ENCODE data around the gene NAA80. TPM values are rescaled to one million over a fixed set of nuclear protein-coding genes. Genes with fewer than 3 reads are reported as not detected.

The NAA80 gene
- total RNA-seq, 1 experiment from 2014 or later, result 8.7 TPM

DNA sequence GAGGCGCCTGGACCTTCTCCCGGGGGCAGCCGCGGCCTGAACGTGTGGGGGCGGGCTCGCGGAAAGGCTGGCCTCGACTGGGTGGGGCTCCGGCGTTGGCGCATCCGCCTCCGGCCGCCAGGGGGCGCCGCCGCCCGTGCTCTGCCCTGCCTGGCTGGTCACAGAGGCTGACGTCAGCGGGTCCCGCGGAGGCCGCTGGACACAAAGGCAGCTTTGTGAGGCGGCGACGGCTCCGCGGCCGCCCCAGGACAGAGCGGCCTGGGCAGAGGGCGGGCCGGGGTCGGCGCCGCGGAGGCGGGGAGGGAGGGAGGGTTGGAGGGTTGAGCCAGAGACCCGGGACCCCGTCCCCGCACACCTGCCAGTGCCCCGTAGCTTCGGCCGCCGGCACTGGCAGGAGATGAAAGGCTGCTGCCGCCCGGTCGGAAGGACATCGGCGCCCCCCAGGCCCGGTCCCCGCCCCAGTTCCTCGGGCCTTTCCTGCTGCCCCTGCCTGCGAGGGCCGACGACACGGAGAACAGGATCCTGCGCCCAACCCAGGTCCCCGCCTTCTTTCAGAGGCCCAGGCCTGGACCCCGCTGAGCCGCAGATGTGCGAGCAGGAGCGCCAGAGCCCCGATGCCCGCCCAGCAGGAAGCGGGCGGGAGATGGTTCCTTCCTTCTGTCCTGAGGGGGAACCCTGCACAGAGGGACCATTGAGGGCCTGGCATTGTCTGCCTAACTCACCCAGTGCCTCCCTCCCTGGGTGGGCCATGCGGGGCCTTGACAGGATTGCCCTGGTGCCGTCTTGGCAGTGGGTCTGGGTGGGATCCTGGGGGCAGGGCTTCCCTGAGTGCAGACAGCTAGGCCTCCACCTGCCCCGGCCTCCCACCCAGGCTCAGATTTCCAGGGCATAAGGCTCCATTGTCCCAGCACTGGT lies 38.9 kb downstream of the NAA80 start:
- intact Hi-C loops (cut with micrococcal nuclease), result loop anchor here (1.0 kb wide), 2 partner anchors 8 to 13 kb away; no protein-coding TSS in a partner anchor
- H3K79me2 ChIP-seq (ENCODE audit: low read length), result no peaks in the 10 kb centered on the region
- peak; percentile 83 for ATAC-seq
- POLR2A ChIA-PET (ENCODE audit: unreplicated experiment), result interaction anchor here (0.6 kb wide), 1 partner anchor 95 kb away, joined by 3 read pairs; no protein-coding TSS in a partner anchor
- H3K4me3 ChIP-seq (ENCODE audit: low read length), result peak overlapping the region; percentile 63
- H3K9ac ChIP-seq (ENCODE audit: low read length), result peak overlapping the region; percentile 81
- TF ChIP-seq EZH2 (IDR thresholded peaks at IDR 0.05; ENCODE audit: low read length, unreplicated experiment), result no peak
- TF ChIP-seq, protein P1, sequence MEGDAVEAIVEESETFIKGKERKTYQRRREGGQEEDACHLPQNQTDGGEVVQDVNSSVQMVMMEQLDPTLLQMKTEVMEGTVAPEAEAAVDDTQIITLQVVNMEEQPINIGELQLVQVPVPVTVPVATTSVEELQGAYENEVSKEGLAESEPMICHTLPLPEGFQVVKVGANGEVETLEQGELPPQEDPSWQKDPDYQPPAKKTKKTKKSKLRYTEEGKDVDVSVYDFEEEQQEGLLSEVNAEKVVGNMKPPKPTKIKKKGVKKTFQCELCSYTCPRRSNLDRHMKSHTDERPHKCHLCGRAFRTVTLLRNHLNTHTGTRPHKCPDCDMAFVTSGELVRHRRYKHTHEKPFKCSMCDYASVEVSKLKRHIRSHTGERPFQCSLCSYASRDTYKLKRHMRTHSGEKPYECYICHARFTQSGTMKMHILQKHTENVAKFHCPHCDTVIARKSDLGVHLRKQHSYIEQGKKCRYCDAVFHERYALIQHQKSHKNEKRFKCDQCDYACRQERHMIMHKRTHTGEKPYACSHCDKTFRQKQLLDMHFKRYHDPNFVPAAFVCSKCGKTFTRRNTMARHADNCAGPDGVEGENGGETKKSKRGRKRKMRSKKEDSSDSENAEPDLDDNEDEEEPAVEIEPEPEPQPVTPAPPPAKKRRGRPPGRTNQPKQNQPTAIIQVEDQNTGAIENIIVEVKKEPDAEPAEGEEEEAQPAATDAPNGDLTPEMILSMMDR (conservative IDR thresholded peaks at IDR 0.05; ENCODE audit: low read depth, low read length), result peak; percentile 87
- H4K20me1 ChIP-seq (ENCODE audit: low read length), result no peaks in the 10 kb centered on the region
- H3K36me3 ChIP-seq (ENCODE audit: low read depth, low read length), result peaks cover 15% of the 10 kb centered on the region
- peak; percentile 94 for DNase-seq
- no peaks in the 10 kb centered on the region for H3F3A ChIP-seq (ENCODE audit: low read length, unreplicated experiment)
- peak overlapping the region; percentile 91 for H3K4me2 ChIP-seq (ENCODE audit: low read length)
- H3K9me2 ChIP-seq (replicated peaks; ENCODE audit: low read length), result no peaks in the 10 kb centered on the region
- peaks cover 21% of the 10 kb centered on the region for H3K4me1 ChIP-seq (ENCODE audit: insufficient read depth, low read length)
- peak overlapping the region; percentile 58 for H3K27ac ChIP-seq (ENCODE audit: low read length)
- TSS peak; percentile 20 for BruUV-seq (replicated peaks)
- CTCF ChIA-PET, result interaction anchor here (0.5 to 1.1 kb wide), 7 partner anchors 9 to 68 kb away, joined by 3 to 11 read pairs (median 4); partner anchors contain the start of genes GNAI2 and SEMA3B
- H2AFZ ChIP-seq (ENCODE audit: low read length), result peak overlapping the region; percentile 77
- H3K9me3 ChIP-seq (ENCODE audit: low read length), result no peaks in the 10 kb centered on the region
- no peaks in the 10 kb centered on the region for H3K27me3 ChIP-seq (ENCODE audit: low read length)

- Histone ChIP-seq H3K9ac (ENCODE audit: low read length) (peak overlapping the region; percentile 81; the same call in 1 of the 2 replicates), H3K36me3 (ENCODE audit: low read depth, low read length) (peaks cover 15% of the 10 kb centered on the region), H3F3A (ENCODE audit: low read length, unreplicated experiment) (no peaks in the 10 kb centered on the region), H3K4me2 (ENCODE audit: low read length) (peak overlapping the region; percentile 63), H4K20me1 (ENCODE audit: low read length) (no peaks in the 10 kb centered on the region), H3K27me3 (ENCODE audit: low read length) (no peaks in the 10 kb centered on the region), H3K9me2 (replicated peaks; ENCODE audit: low read length) (no peaks in the 10 kb centered on the region), H3K4me3 (ENCODE audit: low read length) (no peak overlapping the region), H3K9me3 (ENCODE audit: low read length) (no peaks in the 10 kb centered on the region), H3K79me2 (ENCODE audit: low read length) (no peaks in the 10 kb centered on the region), H3K4me1 (ENCODE audit: insufficient read depth, low read length) (peaks cover 13% of the 10 kb centered on the region), H3K27ac (ENCODE audit: low read length) (no peak overlapping the region), H2AFZ (ENCODE audit: low read length) (0 out of 2 replicates have a peak overlapping the region, but pooled peaks have one; percentile 39)
- ATAC-seq, result peak; percentile 8
- DNase-seq, result no peak
- TF ChIP-seq, protein P1 (conservative IDR thresholded peaks at IDR 0.05; ENCODE audit: low read depth, low read length), result no peak
- no peak for TF ChIP-seq EZH2phosphoT487 (IDR thresholded peaks at IDR 0.05; ENCODE audit: borderline replicate concordance, low read length)
- no peak for TF ChIP-seq EZH2 (IDR thresholded peaks at IDR 0.05; ENCODE audit: low read length, unreplicated experiment)
- no TSS peak for BruUV-seq (replicated peaks)
- intact Hi-C loops (cut with micrococcal nuclease), result loop anchor here (1.0 kb wide), 2 partner anchors 9 to 14 kb away; no protein-coding TSS in a partner anchor
- CTCF ChIA-PET, result interaction anchor here (0.8 to 1.3 kb wide), 5 partner anchors 9 to 67 kb away, joined by 3 to 11 read pairs (median 4); no protein-coding TSS in a partner anchor
- POLR2A ChIA-PET (ENCODE audit: unreplicated experiment), result no interaction called here
Observed at GRCh38 chr3:50259432-50260026, 39.7 kb downstream of the NAA80 start.

Data from PC-3 (cell line).